Activated CD4-positive, alpha-beta T cell treated with anti-CD3 and anti-CD28 coated beads, Interleukin-2, amount 50 U/mL, for 24 hours (primary cell): ENCODE measurements around the gene PLA2R1.

Source experiments
- DNase-seq, 2 donors: peaks; one replicate each; pipeline ENCODE4 v3.0.0-alpha.2; 2020; ENCODE audit warnings: low read depth in 1 of 2, low spot score in 1 of 2

The PLA2R1 gene

DNA sequence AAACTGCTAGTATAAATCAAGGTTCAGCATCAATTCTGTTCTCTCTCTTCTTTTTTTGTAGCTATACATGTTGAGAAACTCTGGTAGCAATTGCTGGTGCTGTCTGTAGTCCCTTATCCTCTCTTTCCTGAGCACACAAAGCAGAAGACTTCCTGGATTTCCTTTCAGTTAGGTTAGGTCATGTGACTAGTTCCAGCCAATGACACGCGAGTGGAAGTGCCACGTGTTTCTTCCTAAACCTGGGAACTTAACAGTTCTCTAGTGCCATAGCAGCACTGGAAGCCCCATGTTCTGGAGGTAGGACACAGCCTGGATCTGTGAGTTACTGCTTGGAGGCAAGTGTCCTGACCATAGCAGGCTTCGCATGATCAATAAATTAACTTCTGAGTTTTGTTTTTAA, 125.9 kb downstream of the PLA2R1 start:
- DNase-seq: no peak

DNA sequence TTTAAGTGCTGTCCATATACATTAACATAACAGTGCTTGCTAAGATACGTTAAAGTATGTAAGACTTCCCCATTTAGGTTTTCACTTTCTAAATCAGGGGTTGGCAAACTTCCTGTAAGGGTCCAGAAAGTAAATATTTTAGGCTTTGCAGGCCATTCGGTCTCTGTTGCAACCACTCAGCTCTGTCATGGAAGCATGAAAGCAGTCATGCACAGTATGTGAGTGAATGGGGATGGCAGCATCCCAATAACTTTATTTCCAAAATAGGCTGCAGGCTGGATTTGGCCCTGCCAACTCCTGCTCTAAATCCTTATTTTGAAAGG, 128.7 kb downstream of the PLA2R1 start:
- DNase-seq: no peak

DNA sequence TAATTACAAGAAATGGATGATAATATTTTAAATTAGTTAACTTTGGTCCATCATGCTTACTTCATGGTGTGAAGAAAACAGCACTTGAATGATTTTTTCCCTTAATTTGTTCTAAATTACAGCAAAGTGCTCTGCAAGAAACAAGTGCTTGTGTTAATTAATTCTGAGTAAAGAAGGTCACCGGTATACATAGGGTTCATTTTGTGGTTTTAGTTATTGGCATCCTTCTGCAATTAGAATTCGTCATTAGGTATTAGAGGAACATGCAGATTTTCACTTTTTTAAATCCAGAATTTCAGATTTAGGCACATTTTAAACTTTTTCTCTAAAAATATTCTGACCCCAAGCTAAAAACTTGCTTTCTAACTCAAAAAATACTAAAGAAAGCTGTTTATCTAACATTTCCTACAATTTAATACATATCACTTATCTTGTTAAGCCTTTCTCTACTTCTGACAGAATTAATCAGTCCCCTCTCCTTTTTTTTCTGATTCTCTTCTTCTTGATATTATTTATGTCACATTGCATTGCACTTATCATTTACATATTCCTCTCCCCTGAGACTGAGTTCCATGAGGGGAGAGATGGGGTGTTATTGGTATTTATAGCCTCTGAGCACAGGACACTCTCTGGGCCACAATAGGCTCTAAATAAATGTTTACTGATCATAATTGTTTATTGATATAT, 129.2 kb downstream of the PLA2R1 start:
- no peak for DNase-seq

GRCh38 chr2:159926695-159927094, 135.7 kb downstream of the PLA2R1 start:
- no peak for DNase-seq

DNA sequence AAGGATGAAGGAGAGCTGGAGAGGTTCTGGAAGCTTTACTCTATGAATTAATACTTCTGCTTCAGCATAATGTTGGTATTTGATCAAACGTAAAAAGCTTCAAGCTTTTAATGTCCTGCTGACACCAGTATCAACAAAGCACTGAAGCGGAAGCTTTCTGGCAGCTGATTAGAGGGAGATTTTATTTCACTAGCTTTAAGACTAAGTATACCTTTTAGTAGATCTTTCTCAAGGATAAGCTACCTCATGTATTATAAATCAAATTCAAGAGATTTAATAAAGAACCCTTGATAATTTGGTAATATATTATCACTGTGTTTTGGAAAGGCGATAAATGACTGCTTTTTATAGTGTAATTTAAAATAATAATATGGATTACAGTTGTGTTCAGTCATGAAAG, 136.4 kb downstream of the PLA2R1 start:
- no peak for DNase-seq

GRCh38 chr2:159922563-159922962, 139.9 kb downstream of the PLA2R1 start:
- no peak for DNase-seq

- peak; percentile 51 to 61 for DNase-seq
Observed at GRCh38 chr2:159921752-159922404, 140.5 kb downstream of the PLA2R1 start.

DNA sequence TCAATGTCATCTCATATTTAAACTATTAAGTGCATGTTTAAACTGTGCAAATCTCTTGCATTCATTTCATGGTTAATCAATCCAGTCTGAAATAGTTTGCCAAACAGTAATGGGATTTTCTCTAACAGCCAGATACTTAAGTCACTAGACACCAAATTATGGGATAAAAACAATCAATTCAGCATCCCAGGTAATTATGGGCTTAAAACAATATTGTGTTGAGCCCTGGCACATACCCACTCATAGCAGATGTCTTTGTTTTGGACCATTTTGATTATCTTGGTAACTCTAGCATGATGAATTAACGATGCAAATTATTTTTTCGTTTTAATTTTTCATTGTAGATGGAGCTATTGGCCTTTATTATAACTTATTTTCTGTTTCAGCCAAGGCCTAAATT, 145.9 kb downstream of the PLA2R1 start:
- no peak for DNase-seq

DNA sequence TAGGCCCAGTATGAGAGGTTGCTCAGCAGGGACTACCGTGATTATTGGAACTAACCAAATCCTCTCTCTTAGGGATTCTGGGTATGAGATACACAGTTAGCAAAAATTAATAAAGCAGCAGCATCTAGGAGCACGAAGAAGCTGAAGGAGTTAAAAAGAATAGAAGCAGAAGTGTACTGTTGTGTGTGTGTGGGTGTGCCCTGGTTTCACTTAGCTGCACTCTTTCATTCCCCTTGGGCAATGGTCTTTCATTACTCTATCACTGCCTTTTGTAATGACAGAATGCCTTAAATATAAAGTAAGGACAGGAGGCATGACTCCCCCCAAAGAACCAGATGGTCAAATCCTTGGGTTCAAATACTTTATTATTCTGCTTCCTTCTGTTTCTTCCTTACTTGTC, 148.5 kb downstream of the PLA2R1 start:
- DNase-seq: no peak

GRCh38 chr2:159912580-159912979, 149.8 kb downstream of the PLA2R1 start:
- DNase-seq: no peak

GRCh38 chr2:159910951-159911350, 151.5 kb downstream of the PLA2R1 start:
- DNase-seq: no peak

- no peak for DNase-seq
Observed at GRCh38 chr2:159908623-159909022, 153.8 kb downstream of the PLA2R1 start.

DNA sequence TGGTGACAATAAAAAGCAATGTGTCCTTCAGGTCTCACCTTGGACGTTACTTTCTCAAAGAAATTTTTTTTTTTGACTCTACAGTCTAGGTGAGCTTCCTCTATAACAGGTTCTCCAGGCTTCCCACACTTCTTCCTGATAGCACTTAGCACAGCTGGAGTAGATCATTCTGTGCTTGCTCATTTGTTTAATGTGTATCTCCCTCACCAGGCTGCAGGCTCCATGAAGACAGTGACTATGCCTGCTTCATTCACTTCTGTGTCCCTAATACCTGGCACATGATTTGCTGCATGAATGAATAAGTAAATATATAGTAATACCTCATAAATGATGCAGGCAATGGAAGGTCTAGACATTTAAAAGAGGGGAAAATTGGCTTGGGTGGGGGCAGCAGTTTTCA, 154.5 kb downstream of the PLA2R1 start:
- no peak for DNase-seq

DNA sequence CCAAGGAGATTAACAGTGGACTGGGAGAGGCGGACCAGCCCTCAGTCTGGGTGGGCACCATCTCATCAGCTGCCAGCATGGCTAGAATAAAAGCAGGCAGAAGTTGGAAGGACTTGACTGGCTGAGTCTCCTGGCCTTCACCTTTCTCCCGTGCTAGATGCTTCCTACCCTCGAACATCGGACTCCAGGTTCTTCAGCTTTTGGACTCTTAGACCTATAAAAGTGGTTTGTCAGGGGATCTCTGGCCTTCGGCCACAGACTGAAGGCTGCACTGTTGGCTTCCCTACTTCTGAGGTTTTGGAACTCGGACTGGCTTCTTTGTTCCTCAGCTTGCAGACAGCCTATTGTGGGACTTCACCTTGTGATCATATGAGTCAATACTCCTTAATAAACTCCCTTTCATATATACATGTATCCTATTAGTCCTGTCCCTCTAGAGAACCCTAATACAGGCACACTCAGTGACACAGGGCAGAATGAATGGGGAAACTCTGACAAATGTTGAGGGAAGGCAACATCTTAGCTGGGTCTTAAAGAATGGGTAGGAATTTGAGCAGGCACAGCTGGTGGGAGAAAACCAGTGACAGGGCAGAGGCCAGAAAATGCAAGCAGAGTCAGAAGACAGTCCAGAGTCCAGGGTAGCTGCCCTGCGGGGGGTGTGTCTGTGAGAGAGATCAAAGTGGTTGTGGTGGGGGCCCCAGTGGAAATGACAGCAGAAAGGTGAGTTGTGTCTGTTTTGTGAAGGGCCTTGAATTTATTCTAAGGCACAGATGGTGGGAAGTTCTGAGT, 156.3 kb downstream of the PLA2R1 start:
- DNase-seq: no peak

GRCh38 chr2:159904959-159905305, 157.5 kb downstream of the PLA2R1 start:
- no peak for DNase-seq

DNA sequence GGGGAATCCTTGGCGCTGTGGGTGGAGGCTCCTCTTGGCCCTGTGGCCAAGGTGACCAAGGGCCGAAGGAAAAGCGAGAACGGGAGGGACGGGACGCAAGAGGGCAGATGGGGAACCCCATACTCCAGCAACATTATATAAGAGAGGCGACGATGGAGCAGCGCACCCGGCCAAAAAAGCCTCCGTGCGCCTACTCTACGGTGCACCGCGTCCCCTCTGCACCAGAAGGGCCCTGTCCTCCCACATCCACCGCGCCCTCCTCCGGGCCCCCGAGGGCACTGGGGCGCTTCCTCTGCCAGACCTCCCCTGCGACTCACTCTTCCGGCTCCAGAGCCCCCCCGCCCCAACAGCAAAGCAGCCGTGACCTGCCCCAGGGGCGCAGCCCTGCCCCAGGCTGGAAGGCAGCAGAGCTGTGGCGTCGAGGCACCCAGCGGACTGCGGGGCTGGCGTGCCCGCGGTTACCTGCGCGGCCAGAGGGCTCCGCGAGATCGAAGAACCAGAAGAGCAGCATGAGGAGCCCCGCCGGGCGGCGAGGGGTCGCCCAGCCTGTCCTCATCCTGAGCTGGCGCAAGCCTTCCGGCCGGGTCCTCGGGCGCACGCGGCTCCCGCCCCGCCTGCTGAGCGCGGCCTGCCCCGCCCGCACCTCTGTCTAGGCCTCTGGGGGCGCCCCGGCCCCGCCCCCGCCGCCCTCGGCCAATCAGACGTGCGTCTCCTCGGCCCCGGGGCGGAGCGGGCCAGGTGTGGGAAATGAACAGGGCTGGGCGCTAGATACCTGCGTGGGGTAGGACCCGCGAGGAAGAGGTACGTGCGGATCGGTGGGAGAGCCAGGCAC, 158.1 kb downstream of the PLA2R1 start, which contains the start of gene LY75:
LY75 (minus strand) TSS at position 630 of the 832 bp plus-strand sequence.
- DNase-seq: peak; percentile 59 to 68

DNA sequence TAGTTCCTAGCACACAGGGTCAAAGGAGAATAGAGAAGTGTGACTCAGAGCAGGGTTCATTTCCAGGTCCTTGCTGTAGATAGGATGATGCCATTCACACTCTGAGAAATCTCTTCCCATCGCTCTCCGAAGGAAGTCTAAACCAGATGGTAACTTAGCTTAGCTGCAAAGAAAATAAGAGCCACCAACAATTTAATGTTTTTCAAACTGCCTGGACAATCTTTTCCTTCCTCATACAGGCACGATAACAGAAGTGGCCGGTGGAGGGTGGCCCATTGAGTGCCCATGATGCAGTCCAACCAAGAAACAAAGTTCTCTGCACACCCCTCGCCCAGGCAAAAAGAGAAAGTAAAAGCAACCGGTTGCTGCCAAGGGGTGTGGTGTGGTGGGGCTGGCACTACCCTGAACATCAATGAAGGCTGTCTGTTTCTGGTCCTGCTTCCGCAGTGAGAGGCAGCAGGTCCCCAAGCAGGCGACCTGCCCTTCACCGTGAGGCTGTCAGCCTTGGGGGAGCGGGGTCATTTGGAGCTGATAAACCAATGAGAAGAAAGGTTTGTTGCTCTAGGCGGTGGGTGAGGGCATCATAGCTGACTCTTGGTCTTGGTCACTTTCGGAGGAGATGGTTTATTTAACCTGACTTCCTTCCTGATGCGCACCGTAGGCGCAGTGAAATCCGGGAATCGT, 158.8 kb downstream of the PLA2R1 start:
- peak in 1 of 2 donors; percentile 32 for DNase-seq

- no peak for DNase-seq
Observed at GRCh38 chr2:159902722-159903121, 159.7 kb downstream of the PLA2R1 start.

- no peak for DNase-seq
Observed at GRCh38 chr2:159900343-159900742, 162.1 kb downstream of the PLA2R1 start.

DNA sequence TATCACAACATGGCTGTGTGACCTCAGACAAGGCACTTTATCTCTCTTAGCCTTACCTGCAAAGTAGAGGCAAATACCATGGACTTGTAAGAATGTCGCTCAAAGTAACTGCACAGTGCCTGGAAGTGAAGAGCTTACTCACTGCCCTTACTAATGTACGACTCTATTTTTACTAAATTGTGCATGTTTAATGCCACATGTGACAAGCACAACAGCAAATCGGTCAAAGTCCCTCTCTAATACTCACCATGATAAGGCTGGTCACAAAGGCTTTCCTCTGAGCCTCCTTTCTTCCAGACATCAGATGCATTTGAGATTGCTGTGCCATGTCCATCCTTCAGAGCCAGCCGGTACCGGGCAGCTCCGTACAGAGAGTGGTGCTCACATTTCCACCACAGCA, 164.0 kb downstream of the PLA2R1 start:
- DNase-seq: no peak

GRCh38 chr2:159897720-159898119, 164.7 kb downstream of the PLA2R1 start:
- no peak for DNase-seq
